Activated T-helper 17 cell treated with anti-CD3 and anti-CD28 coated beads, Interleukin-2, amount 50 U/mL, for 72 hours (primary cell): Measurements from ENCODE around the gene SERTM2. TPM values are rescaled to one million over a fixed set of nuclear protein-coding genes. Genes with fewer than 3 reads are reported as not detected.

Experiments used
- total RNA-seq, 2 donors: library from RNA; stranded (reverse); gene quantifications; one replicate each; pipeline ENCODE4 v1.2.3, GENCODE V29; 2022

SERTM2 gene
- total RNA-seq, 2 donors from 2014 or later = not detected

Other genes with a start within 250 kb of the SERTM2 start
- gene CAPN6, start 241.2 kb upstream of the SERTM2 start, total RNA-seq = not detected
- gene DCX, start 99.5 kb upstream of the SERTM2 start, total RNA-seq = not detected
- 10 to 100 TPM; 49.0 to 83.1 TPM for gene ALG13, start 169.5 kb downstream of the SERTM2 start, total RNA-seq